ENCODE data around the gene RILPL1. TPM values are rescaled to one million over a fixed set of nuclear protein-coding genes. Genes with fewer than 3 reads are reported as not detected.
"Not testable (repeated sequence)": the region's sequence is repeated elsewhere in the genome, so short reads cannot be mapped to it uniquely, and the experiment has no call there.

The RILPL1 gene
- total RNA-seq, 6 experiments from 2014 or later, result 3.2 to 7.5 (median 5.3) TPM

- TF ChIP-seq POLR2A (IDR thresholded peaks at IDR 0.05) (no peak), CTCF (IDR thresholded peaks at IDR 0.05) (no peak)
- 57% methylated on average over 1 of the region's 1 CpG for WGBS (ENCODE audit: insufficient coverage, low coverage, low lambda C conversion rate, missing lambda C conversion rate)
- DNase-seq (no peak), ATAC-seq (peak in 3 of 4 donors; percentile 25 to 35 (median 33))
- Histone ChIP-seq H3K4me1 (peaks cover 0 to 11% (median 0%) of the 10 kb centered on the region in 4 donors), H3K27ac (no peak overlapping the region), H3K4me3 (no peak overlapping the region), H3K9me3 (no peaks in the 10 kb centered on the region), H3K27me3 (no peaks in the 10 kb centered on the region), H3K36me3 (peaks cover 0 to 23% (median 3%) of the 10 kb centered on the region in 4 donors)
- intact Hi-C loops (cut with DNase I), result no loop called here
These were observed 64.7 kb downstream of the RILPL1 start for GRCh38 chr12:123468786-123469185.

- intact Hi-C loops (cut with DNase I), result no loop called here
These were observed 68.4 kb downstream of the RILPL1 start for GRCh38 chr12:123465084-123465483.

GRCh38 chr12:123463174-123463573 lies 70.3 kb downstream of the RILPL1 start:
- H3K27ac ChIP-seq; H3K9me3 ChIP-seq; H3K4me1 ChIP-seq; DNase-seq; ATAC-seq; H3K4me3 ChIP-seq; intact Hi-C loops (cut with DNase I); H3K27me3 ChIP-seq: not testable (repeated sequence)
- WGBS (ENCODE audit: insufficient coverage, low coverage, low lambda C conversion rate, missing lambda C conversion rate), result 98% methylated on average over 7 of the region's 11 CpGs
- peaks cover 0 to 23% (median 3%) of the 10 kb centered on the region in 4 donors for H3K36me3 ChIP-seq

More at GRCh38 chr12:123465084-123465483, 68.4 kb downstream of the RILPL1 start:
- Histone ChIP-seq H3K9me3 (no peaks in the 10 kb centered on the region), H3K36me3 (peaks cover 0 to 23% (median 3%) of the 10 kb centered on the region in 4 donors), H3K4me3 (no peak overlapping the region), H3K27ac (no peak overlapping the region), H3K27me3 (no peaks in the 10 kb centered on the region), H3K4me1 (no peaks in the 10 kb centered on the region)
- 96% methylated on average over 4 of the region's 4 CpGs for WGBS (ENCODE audit: insufficient coverage, low coverage, low lambda C conversion rate, missing lambda C conversion rate)
- TF ChIP-seq POLR2A (IDR thresholded peaks at IDR 0.05), result no peak
- no peak for TF ChIP-seq CTCF (IDR thresholded peaks at IDR 0.05)
- DNase-seq (no peak), ATAC-seq (no peak)

GRCh38 chr12:123457980-123458779 lies 75.3 kb downstream of the RILPL1 start, which contains the start of gene SNRNP35:
SNRNP35 (plus strand) TSS chr12:123458139; CDS start chr12:123465541, 7,402 bp downstream.
- Histone ChIP-seq H3K9me3 (no peaks in the 10 kb centered on the region), H3K27me3 (no peaks in the 10 kb centered on the region), H3K4me1 (no peaks in the 10 kb centered on the region), H3K4me3 (peak within 1 kb of the TSS; percentile 57 to 95 (median 78)), H3K27ac (peak within 1 kb of the TSS; percentile 96 to 100 (median 100)), H3K36me3 (no peaks in the 10 kb centered on the region)
- ATAC-seq, result peak; percentile 91 to 92 (median 92)
- DNase-seq, result peak; percentile 85 to 90 (median 90)
- intact Hi-C loops (cut with DNase I), result no loop called here
- TF ChIP-seq POLR2A (IDR thresholded peaks at IDR 0.05) (peak; percentile 36), CTCF (IDR thresholded peaks at IDR 0.05) (no peak)
- WGBS (ENCODE audit: insufficient coverage, low coverage, low lambda C conversion rate, missing lambda C conversion rate), result 0% methylated on average over 32 of the region's 48 CpGs

- ATAC-seq (no peak), DNase-seq (peak in 1 of 3 donors; percentile 17)
- Histone ChIP-seq H3K4me3 (no peak overlapping the region), H3K36me3 (no peaks in the 10 kb centered on the region), H3K27ac (no peak overlapping the region), H3K9me3 (no peaks in the 10 kb centered on the region), H3K4me1 (no peaks in the 10 kb centered on the region), H3K27me3 (no peaks in the 10 kb centered on the region)
- WGBS (ENCODE audit: insufficient coverage, low coverage, low lambda C conversion rate, missing lambda C conversion rate), result 68% methylated on average over 3 of the region's 3 CpGs
- TF ChIP-seq CTCF (IDR thresholded peaks at IDR 0.05) (no peak), POLR2A (IDR thresholded peaks at IDR 0.05) (no peak)
- intact Hi-C loops (cut with DNase I), result no loop called here
These were observed 80.4 kb downstream of the RILPL1 start for GRCh38 chr12:123453165-123453564.

- DNase-seq; H3K36me3 ChIP-seq; intact Hi-C loops (cut with DNase I); H3K9me3 ChIP-seq; ATAC-seq; H3K27me3 ChIP-seq; H3K27ac ChIP-seq; H3K4me3 ChIP-seq; H3K4me1 ChIP-seq: not testable (repeated sequence)
- WGBS (ENCODE audit: insufficient coverage, low coverage, low lambda C conversion rate, missing lambda C conversion rate), result 17% methylated on average over 1 of the region's 1 CpG
These were observed 81.3 kb downstream of the RILPL1 start for GRCh38 chr12:123452276-123452550.

Data from right lobe of liver (tissue), 6 donors.